Body of pancreas (tissue), 4 donors: ENCODE results near the gene SPDYE5. TPM values are rescaled to one million over a fixed set of nuclear protein-coding genes. Genes with fewer than 3 reads are reported as not detected.

ENCODE experiments used
- ATAC-seq: fragments of 150-250 bp; one replicate; pipeline ENCODE4 v1.9.1; 2016
- DNase-seq, 4 donors: peaks; one replicate each; pipeline ENCODE4 v3.0.0-alpha.2; 2019
- H3K27ac ChIP-seq, 4 donors: fragments of 200-600 bp; sonication (generic); 1 replicate in 3 of 4; 2 replicates in 1 of 4; pipeline versions ENCODE4 v1.5.1 to v1.6.1; 2016 to 2019; ENCODE audit warnings: mild to moderate bottlenecking in 1 of 4, mixed read lengths in 1 of 4, moderate library complexity in 1 of 4
- H3K27me3 ChIP-seq, 2 donors: fragments of 200-600 bp; sonication (generic); one replicate each; pipeline ENCODE4 v1.6.0; 2016; ENCODE audit warnings: mild to moderate bottlenecking in 1 of 2
- H3K36me3 ChIP-seq, 2 donors: fragments of 200-600 bp; sonication (generic); replicated peaks in 1 of 2; 2 replicates each; pipeline ENCODE4 v1.5.1; 2016; ENCODE audit warnings: low read depth in 2 of 2; ENCODE audit not compliant: insufficient read depth in 1 of 2
- H3K4me1 ChIP-seq: fragments of 200-600 bp; sonication (generic); one replicate; pipeline ENCODE4 v1.6.0; 2016
- H3K4me3 ChIP-seq, 2 donors: fragments of 200-600 bp; sonication (generic); 1 replicate in 1 of 2; 2 replicates in 1 of 2; pipeline ENCODE4 v1.5.1; 2016 to 2019
- H3K9me3 ChIP-seq, 3 donors: fragments of 200-600 bp; sonication (generic); 1 replicate in 2 of 3; 2 replicates in 1 of 3; pipeline ENCODE4 v1.5.1; 2016
- CTCF ChIP-seq, 7 experiments: fragments of 450-650 bp in 4 of 7; fragments of 200-600 bp in 3 of 7; sonication (generic) in 3 of 7; IDR thresholded peaks; one replicate each; pipeline ENCODE4 v1.5.1; 2016 to 2019; ENCODE audit warnings: antibody characterized with exemption in 7 of 7
- POLR2A ChIP-seq, 3 donors: fragments of 450-650 bp; IDR thresholded peaks; one replicate each; pipeline ENCODE4 v1.6.1; 2016; ENCODE audit warnings: antibody characterized with exemption in 3 of 3, mild to moderate bottlenecking in 2 of 3
- WGBS, 2 donors: methylation state at CpG; one replicate each; pipeline ENCODE4 v1.1.5; 2017; 5-methylcytosine and 5-hydroxymethylcytosine counted together
- intact Hi-C: fragments of 100-400 bp; cut with DNase I; formaldehyde crosslinking; loops from one replicate; pipeline ENCODE4 v1.15.1; 2023
- total RNA-seq, 2 donors: library from RNA; depleted of rRNA; stranded (reverse); fragments of >200 nt; gene quantifications; one replicate each; pipeline ENCODE4 v1.1.0, GENCODE V29; 2016

Gene SPDYE5
- total RNA-seq, 2 donors from 2014 or later = not detected

GRCh38 chr7:75532639-75533038, 40.5 kb downstream of the SPDYE5 start:
- ATAC-seq (no peak), DNase-seq (no peak)
- Histone ChIP-seq H3K4me3 (no peak overlapping the region), H3K9me3 (no peaks in the 10 kb centered on the region), H3K27me3 (no peaks in the 10 kb centered on the region), H3K36me3 (peaks cover 0 to 2% of the 10 kb centered on the region in 2 donors), H3K27ac (no peak overlapping the region), H3K4me1 (peaks cover 5% of the 10 kb centered on the region)
- no peak for TF ChIP-seq CTCF (IDR thresholded peaks at IDR 0.05)
- no peak for TF ChIP-seq POLR2A (IDR thresholded peaks at IDR 0.05)
- intact Hi-C loops = no loop called here
- WGBS, 2 donors = 90 to 94% methylated on average over 4 of the region's 4 CpGs

GRCh38 chr7:75533926-75534325, 41.8 kb downstream of the SPDYE5 start:
- 83 to 85% methylated on average over 6 of the region's 6 CpGs for WGBS, 2 donors
- H3K27me3 ChIP-seq = no peaks in the 10 kb centered on the region
- intact Hi-C loops = no loop called here
- TF ChIP-seq CTCF (IDR thresholded peaks at IDR 0.05) (no peak), POLR2A (IDR thresholded peaks at IDR 0.05) (no peak)
- H3K36me3 ChIP-seq = peaks cover 0 to 2% of the 10 kb centered on the region in 2 donors
- no peaks in the 10 kb centered on the region for H3K9me3 ChIP-seq
- no peak overlapping the region for H3K4me3 ChIP-seq
- DNase-seq (no peak), ATAC-seq (no peak)
- H3K4me1 ChIP-seq = no peaks in the 10 kb centered on the region
- H3K27ac ChIP-seq = no peak overlapping the region

GRCh38 chr7:75534727-75535307, 42.7 kb downstream of the SPDYE5 start:
- WGBS, 2 donors = 56 to 70% methylated on average over 8 of the region's 8 CpGs
- TF ChIP-seq CTCF (IDR thresholded peaks at IDR 0.05) (no peak), POLR2A (IDR thresholded peaks at IDR 0.05) (no peak)
- intact Hi-C loops = no loop called here
- no peak for DNase-seq
- Histone ChIP-seq H3K4me1 (no peaks in the 10 kb centered on the region), H3K9me3 (no peaks in the 10 kb centered on the region), H3K36me3 (peaks cover 0 to 2% of the 10 kb centered on the region in 2 donors), H3K27ac (no peak overlapping the region), H3K27me3 (no peaks in the 10 kb centered on the region), H3K4me3 (no peak overlapping the region)
- ATAC-seq = no peak

- DNase-seq = no peak
These were observed 44.4 kb downstream of the SPDYE5 start for GRCh38 chr7:75536491-75536890.

More at GRCh38 chr7:75536491-75536890, 44.4 kb downstream of the SPDYE5 start:
- no peaks in the 10 kb centered on the region for H3K27me3 ChIP-seq
- 88 to 89% methylated on average over 3 to 4 of the region's 4 CpGs for WGBS, 2 donors
- no peak for TF ChIP-seq POLR2A (IDR thresholded peaks at IDR 0.05)
- no peak for TF ChIP-seq CTCF (IDR thresholded peaks at IDR 0.05)
- H3K9me3 ChIP-seq = no peaks in the 10 kb centered on the region
- H3K4me1 ChIP-seq = no peaks in the 10 kb centered on the region
- H3K27ac ChIP-seq = no peak overlapping the region
- intact Hi-C loops = no loop called here
- H3K36me3 ChIP-seq = peaks cover 0 to 2% of the 10 kb centered on the region in 2 donors
- no peak overlapping the region for H3K4me3 ChIP-seq
- ATAC-seq = no peak
